ENCODE results near the gene ZFPM1. TPM values are rescaled to one million over a fixed set of nuclear protein-coding genes. Genes with fewer than 3 reads are reported as not detected.
A peak's percentile ranks its signal among the peaks of the same experiment; 100 is the strongest.

The ZFPM1 gene
- total RNA-seq, 2 donors from 2014 or later, result 10.9 to 11.4 TPM

- WGBS, 2 donors, result 70 to 90% methylated on average over 3 to 17 of the region's 18 CpGs
- H3K4me3 ChIP-seq, result no peak overlapping the region
- no peak for TF ChIP-seq POLR2A (IDR thresholded peaks at IDR 0.05)
- TF ChIP-seq CTCF (IDR thresholded peaks at IDR 0.05), result no peak
- peaks cover 36% of the 10 kb centered on the region for H3K4me1 ChIP-seq
- ATAC-seq (no peak), DNase-seq (no peak)
- no peaks in the 10 kb centered on the region for H3K27me3 ChIP-seq
- H3K9me3 ChIP-seq, result no peaks in the 10 kb centered on the region
- H3K27ac ChIP-seq, result peak overlapping the region; percentile 10 to 34 (median 22)
- peaks cover 0 to 2% of the 10 kb centered on the region in 2 donors for H3K36me3 ChIP-seq (replicated peaks in 1 of 2; ENCODE audit: insufficient read depth in 1 of 2, low read depth in 2 of 2)
- intact Hi-C loops (cut with DNase I), result no loop called here
Observed at GRCh38 chr16:88524274-88524972, 71.3 kb downstream of the ZFPM1 start.

GRCh38 chr16:88524973-88525662 is 72.0 kb downstream of the ZFPM1 start:
- TF ChIP-seq CTCF (IDR thresholded peaks at IDR 0.05) (no peak), POLR2A (IDR thresholded peaks at IDR 0.05) (no peak)
- intact Hi-C loops (cut with DNase I), result loop anchor here (5.0 kb wide), 1 partner anchor 83 kb away; no protein-coding TSS in a partner anchor
- no peak overlapping the region for H3K4me3 ChIP-seq
- no peaks in the 10 kb centered on the region for H3K27me3 ChIP-seq
- ATAC-seq (no peak), DNase-seq (peak in 2 of 4 donors; percentile 59 to 63)
- no peaks in the 10 kb centered on the region for H3K9me3 ChIP-seq
- peaks cover 0 to 2% of the 10 kb centered on the region in 2 donors for H3K36me3 ChIP-seq (replicated peaks in 1 of 2; ENCODE audit: insufficient read depth in 1 of 2, low read depth in 2 of 2)
- H3K4me1 ChIP-seq, result peaks cover 36% of the 10 kb centered on the region
- WGBS, 2 donors, result 45 to 53% methylated on average over 7 to 18 of the region's 18 CpGs
- peak overlapping the region in 2 of 4 donors; percentile 30 to 34 for H3K27ac ChIP-seq

- no peak for ATAC-seq
- intact Hi-C loops (cut with DNase I), result loop anchor here (5.0 kb wide), 1 partner anchor 83 kb away; no protein-coding TSS in a partner anchor
- Histone ChIP-seq H3K27me3 (no peaks in the 10 kb centered on the region), H3K27ac (peak overlapping the region in 1 of 4 donors; percentile 34), H3K36me3 (replicated peaks in 1 of 2; ENCODE audit: insufficient read depth in 1 of 2, low read depth in 2 of 2) (peaks cover 0 to 2% of the 10 kb centered on the region in 2 donors), H3K4me1 (peaks cover 36% of the 10 kb centered on the region), H3K4me3 (no peak overlapping the region), H3K9me3 (no peaks in the 10 kb centered on the region)
- TF ChIP-seq CTCF (IDR thresholded peaks at IDR 0.05), result no peak
- no peak for TF ChIP-seq POLR2A (IDR thresholded peaks at IDR 0.05)
- 61 to 79% methylated on average over 13 to 16 of the region's 17 CpGs for WGBS, 2 donors
- no peak for DNase-seq
Observed at GRCh38 chr16:88525663-88525990, 72.5 kb downstream of the ZFPM1 start.

GRCh38 chr16:88526008-88526905 is 73.2 kb downstream of the ZFPM1 start:
- peak in 1 of 4 donors; percentile 14 for DNase-seq
- peaks cover 0 to 2% of the 10 kb centered on the region in 2 donors for H3K36me3 ChIP-seq (replicated peaks in 1 of 2; ENCODE audit: insufficient read depth in 1 of 2, low read depth in 2 of 2)
- H3K27me3 ChIP-seq, result no peaks in the 10 kb centered on the region
- no peak for TF ChIP-seq CTCF (IDR thresholded peaks at IDR 0.05)
- no peak for TF ChIP-seq POLR2A (IDR thresholded peaks at IDR 0.05)
- no peaks in the 10 kb centered on the region for H3K9me3 ChIP-seq
- 53 to 74% methylated on average over 4 to 29 of the region's 29 CpGs for WGBS, 2 donors
- intact Hi-C loops (cut with DNase I), result loop anchor here (5.0 kb wide), 1 partner anchor 84 kb away; no protein-coding TSS in a partner anchor
- ATAC-seq, result no peak
- H3K4me1 ChIP-seq, result peaks cover 36% of the 10 kb centered on the region
- no peak overlapping the region for H3K4me3 ChIP-seq
- peak overlapping the region in 1 of 4 donors; percentile 5 for H3K27ac ChIP-seq

All from body of pancreas (tissue), 4 donors.